Hepatocyte (in vitro differentiated cells): ENCODE measurements around the gene PPIP5K2.

Source experiments
- CTCF ChIP-seq: fragments of 200-600 bp; sonication (generic); IDR thresholded peaks from 2 replicates; pipeline ENCODE4 v1.5.1; 2016; ENCODE audit warnings: antibody characterized with exemption, mild to moderate bottlenecking; ENCODE audit not compliant: poor library complexity
- EZH2 ChIP-seq: fragments of 200-600 bp; sonication (generic); IDR thresholded peaks from 2 replicates; pipeline ENCODE4 v1.6.1; 2016; ENCODE audit warnings: antibody characterized with exemption, mild to moderate bottlenecking, borderline replicate concordance
- EZH2phosphoT487 ChIP-seq: fragments of 200-600 bp; sonication (generic); IDR thresholded peaks from one replicate; pipeline ENCODE4 v1.6.1; 2018; ENCODE audit warnings: antibody characterized with exemption, mild to moderate bottlenecking, low read depth, moderate library complexity; ENCODE audit not compliant: unreplicated experiment, severe bottlenecking

DNA sequence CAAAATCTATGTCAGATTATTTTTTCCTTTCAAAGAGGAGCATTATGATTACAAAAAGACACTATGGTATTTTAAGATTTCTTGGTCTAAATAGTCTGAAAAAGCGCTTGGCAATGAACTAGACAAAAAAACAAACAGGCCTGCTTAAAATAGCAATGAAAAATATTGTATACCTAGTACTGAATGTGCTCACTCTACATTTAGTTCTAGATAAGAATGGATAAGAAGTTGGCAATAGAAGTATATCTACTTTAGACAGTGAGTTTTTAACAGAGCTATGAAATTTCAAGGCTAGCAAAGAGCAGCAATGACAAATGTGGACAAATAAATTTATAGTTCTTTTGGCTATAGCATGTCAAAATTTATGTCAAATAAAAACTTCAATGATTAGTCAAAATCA, 26.4 kb upstream of the PPIP5K2 start:
- TF ChIP-seq CTCF = no peak
- TF ChIP-seq EZH2phosphoT487 = no peak
- TF ChIP-seq EZH2 = no peak
